IMR-90 (cell line): ENCODE measurements around the gene PCSK1N. TPM values are rescaled to one million over a fixed set of nuclear protein-coding genes. Genes with fewer than 3 reads are reported as not detected.
"Not testable (repeated sequence)": the region's sequence is repeated elsewhere in the genome, so short reads cannot be mapped to it uniquely, and the experiment has no call there.

ENCODE experiments used
- ATAC-seq: fragments of 200-7000 bp; cut with Tn5 transposase; 2 replicates; pipeline ENCODE4 v1.9.1; 2020; ENCODE audit warnings: low read depth, mild to moderate bottlenecking, moderate library complexity
- BruUV-seq: library from RNA; stranded (reverse); fragments of 400-500 nt; replicated peaks from 2 replicates; lab custom pipeline; 2021; lab: Mats Ljungman, UMichigan
- CTCF ChIA-PET: fragments of 300-600 bp; formaldehyde crosslinking; extraction: SDS; loops from one replicate; lab custom pipeline; 2021; ENCODE audit warnings: antibody characterized with exemption; lab: Yijun Ruan, JAX
- POLR2A ChIA-PET: fragments of 300-600 bp; sonication (Branson Sonifier 250); formaldehyde crosslinking; loops from one replicate; lab custom pipeline; 2022; ENCODE audit warnings: antibody characterized with exemption; ENCODE audit not compliant: unreplicated experiment; lab: Charles Lee
- DNase-seq: peaks from one replicate; pipeline ENCODE4 v3.0.0; 2013
- H2AFZ ChIP-seq: replicated peaks from 2 replicates; pipeline ENCODE3; 2013; ENCODE audit warnings: low read length, mild to moderate bottlenecking; ENCODE audit not compliant: poor library complexity
- H2AK5ac ChIP-seq: 2 replicates; pipeline ENCODE4 v1.6.1; 2013; ENCODE audit warnings: low read depth, low read length, inconsistent platforms
- H2AK9ac ChIP-seq: replicated peaks from 2 replicates; pipeline ENCODE3; 2013; ENCODE audit warnings: mild to moderate bottlenecking, low read depth, low read length, moderate library complexity; ENCODE audit not compliant: poor library complexity
- H2BK120ac ChIP-seq: 2 replicates; pipeline ENCODE4 v1.6.1; 2013; ENCODE audit warnings: low read depth, low read length, inconsistent platforms
- H2BK15ac ChIP-seq: 3 replicates; pipeline ENCODE4 v1.6.1; 2013; ENCODE audit warnings: low read depth, low read length, inconsistent platforms
- H2BK20ac ChIP-seq: 2 replicates; pipeline ENCODE4 v1.6.1; 2013; ENCODE audit warnings: low read depth, mild to moderate bottlenecking, inconsistent platforms, low read length, moderate library complexity
- H2BK5ac ChIP-seq: 2 replicates; pipeline ENCODE4 v1.6.1; 2013; ENCODE audit warnings: mild to moderate bottlenecking, low read depth, low read length, inconsistent platforms; ENCODE audit not compliant: poor library complexity, severe bottlenecking
- H3K14ac ChIP-seq: replicated peaks from 2 replicates; pipeline ENCODE4 v1.6.1; 2013; ENCODE audit warnings: low read depth, low read length, inconsistent platforms
- H3K18ac ChIP-seq: 2 replicates; pipeline ENCODE4 v1.6.1; 2013; ENCODE audit warnings: low read depth, low read length, control low read depth
- H3K23ac ChIP-seq: 2 replicates; pipeline ENCODE4 v1.6.1; 2013; ENCODE audit warnings: low read depth, low read length, inconsistent platforms
- H3K27ac ChIP-seq: 2 replicates; pipeline ENCODE4 v1.5.1; 2013; ENCODE audit warnings: mild to moderate bottlenecking, control low read depth, low read length; ENCODE audit not compliant: insufficient read depth
- H3K27me3 ChIP-seq: 2 replicates; pipeline ENCODE4 v1.6.1; 2013; ENCODE audit warnings: low read length; ENCODE audit not compliant: control insufficient read depth, insufficient read depth
- H3K36me3 ChIP-seq: 2 replicates; pipeline ENCODE4 v1.6.1; 2013; ENCODE audit warnings: low read length, mixed read lengths; ENCODE audit not compliant: control insufficient read depth, insufficient read depth
- H3K4ac ChIP-seq: 2 replicates; pipeline ENCODE4 v1.6.1; 2013; ENCODE audit warnings: low read depth, low read length, inconsistent platforms
- H3K4me1 ChIP-seq: 2 replicates; pipeline ENCODE4 v1.6.1; 2013; ENCODE audit warnings: low read length, mixed read lengths; ENCODE audit not compliant: control insufficient read depth, insufficient read depth
- H3K4me2 ChIP-seq: 2 replicates; pipeline ENCODE4 v1.6.1; 2013; ENCODE audit warnings: low read depth, mild to moderate bottlenecking, control low read depth, low read length, moderate library complexity
- H3K4me3 ChIP-seq: 2 replicates; pipeline ENCODE4 v1.5.1; 2013; ENCODE audit warnings: low read depth, mild to moderate bottlenecking, control low read depth, low read length, moderate library complexity; ENCODE audit not compliant: insufficient read depth
- H3K56ac ChIP-seq: 2 replicates; pipeline ENCODE4 v1.6.1; 2013; ENCODE audit warnings: low read length, inconsistent platforms; ENCODE audit not compliant: insufficient read depth; ENCODE audit errors: extremely low read depth
- H3K79me1 ChIP-seq, 2 experiments: 2 replicates each; pipeline ENCODE4 v1.6.1; 2013; ENCODE audit warnings: low read length in 2 of 2, inconsistent platforms in 1 of 2, low read depth in 1 of 2
- H3K9ac ChIP-seq: 2 replicates; pipeline ENCODE4 v1.6.1; 2013; ENCODE audit warnings: low read depth, low read length, control low read depth
- H3K9me1 ChIP-seq: 2 replicates; pipeline ENCODE4 v1.6.1; 2013; ENCODE audit warnings: low read length, inconsistent platforms; ENCODE audit not compliant: insufficient read depth
- H3K9me3 ChIP-seq: 2 replicates; pipeline ENCODE4 v1.6.1; 2013; ENCODE audit warnings: low read length; ENCODE audit not compliant: control insufficient read depth, insufficient read depth
- H4K20me1 ChIP-seq: 2 replicates; pipeline ENCODE4 v1.6.1; 2013; ENCODE audit warnings: low read length, inconsistent platforms; ENCODE audit not compliant: insufficient read depth
- H4K5ac ChIP-seq: 2 replicates; pipeline ENCODE4 v1.6.1; 2013; ENCODE audit warnings: mild to moderate bottlenecking, low read depth, low read length, control low read depth
- H4K8ac ChIP-seq, 2 experiments: 2 replicates each; pipeline ENCODE4 v1.6.1; 2013; ENCODE audit warnings: low read depth in 2 of 2, low read length in 2 of 2, control low read depth in 1 of 2, inconsistent platforms in 1 of 2
- H4K91ac ChIP-seq: 2 replicates; pipeline ENCODE4 v1.6.1; 2013; ENCODE audit warnings: low read depth, low read length, inconsistent platforms; ENCODE audit not compliant: insufficient read depth
- WGBS, 2 experiments: methylation state at CpG; one replicate each; pipeline versions ENCODE4 v1.1.5 to v1.1.7; 2013; ENCODE audit warnings: missing lambda C conversion rate in 2 of 2; ENCODE audit not compliant: insufficient read length in 1 of 2; ENCODE audit errors: extremely low coverage in 2 of 2; 5-methylcytosine and 5-hydroxymethylcytosine counted together
- dilution Hi-C: fragments of 300-500 bp; cut with HindIII; formaldehyde crosslinking; loops from one replicate; pipeline ENCODE4 v1.14.3; 2018; ENCODE audit warnings: low sequenced_read_pairs; ENCODE audit not compliant: unreplicated experiment
- in situ Hi-C: fragments of 300-500 bp; cut with MboI; formaldehyde crosslinking; loops from 3 replicates; pipeline ENCODE4 v1.14.3; 2019; ENCODE audit warnings: low sequenced_read_pairs, inconsistent platforms, mixed read lengths
- intact Hi-C: fragments of 100-400 bp; cut with micrococcal nuclease; formaldehyde crosslinking; loops from 2 replicates; pipeline ENCODE4 v1.10.0; 2022
- polyA plus RNA-seq, 3 experiments: library from polyadenylated mRNA; depleted of rRNA; stranded (reverse); fragments of >200 nt; gene quantifications; 2 replicates each; pipeline ENCODE4 v1.2.3, GENCODE V29; 2012; ENCODE audit warnings: low replicate concordance in 1 of 3
- total RNA-seq: library from RNA; depleted of rRNA; stranded (reverse); fragments of >200 nt; gene quantifications from 2 replicates; pipeline ENCODE4 v1.2.3, GENCODE V29; 2012

The PCSK1N gene
- total and polyA plus RNA-seq, 2 of the 4 experiments (the other 2 are of a cell fraction) = 0.12 TPM; not detected in 1

GRCh38 chrX:48819394-48819793, 16.0 kb downstream of the PCSK1N start:
- ATAC-seq, H2AK9ac ChIP-seq, in situ Hi-C loops, H3K18ac ChIP-seq, H3K23ac ChIP-seq, dilution Hi-C loops, H2BK20ac ChIP-seq, BruUV-seq, H2BK5ac ChIP-seq, H4K5ac ChIP-seq, H3K9me1 ChIP-seq, H2BK15ac ChIP-seq, H3K14ac ChIP-seq, H3K27ac ChIP-seq, H3K9me3 ChIP-seq, POLR2A ChIA-PET, H3K4me2 ChIP-seq, H3K79me1 ChIP-seq, H2BK120ac ChIP-seq, H3K56ac ChIP-seq, H3K4me3 ChIP-seq, CTCF ChIA-PET, H3K9ac ChIP-seq, H3K27me3 ChIP-seq, H3K4me1 ChIP-seq, H4K8ac ChIP-seq, H2AFZ ChIP-seq, DNase-seq, H2AK5ac ChIP-seq, H3K4ac ChIP-seq, H4K20me1 ChIP-seq, H4K91ac ChIP-seq, intact Hi-C loops: not testable (repeated sequence)
- peaks cover 29% of the 10 kb centered on the region for H3K36me3 ChIP-seq
- 60% methylated on average over 1 of the region's 9 CpGs; no CpG with 5 or more reads in 1 of the 2 experiments for WGBS, 2 experiments
